K562 (cell line): ENCODE results near the gene PHPT1. TPM values are rescaled to one million over a fixed set of nuclear protein-coding genes. Genes with fewer than 3 reads are reported as not detected.

ENCODE experiments used
- BHLHE40 ChIP-seq: IDR thresholded peaks from 2 replicates; pipeline ENCODE4 v1.6.1; 2011; ENCODE audit warnings: low read length, improper control_type of control experiment
- CAMTA2 ChIP-seq: fragments of 250-450 bp; sonication (Bioruptor Pico); conservative IDR thresholded peaks from 2 replicates; pipeline ENCODE4 v1.5.1; 2022
- CXXC5 ChIP-seq: fragments of 250-450 bp; sonication (Bioruptor Pico); IDR thresholded peaks from 2 replicates; pipeline ENCODE4 v1.8.0; 2022; ENCODE audit warnings: inconsistent platforms, mild to moderate bottlenecking, moderate library complexity
- FUS ChIP-seq: fragments of 200-400 bp; formaldehyde crosslinking; optimal IDR thresholded peaks from 2 replicates; pipeline ENCODE3; 2017; ENCODE audit warnings: low read depth, low read length
- GTF2A2 ChIP-seq: IDR thresholded peaks from 2 replicates; pipeline ENCODE4 v1.6.1; 2016; ENCODE audit warnings: mild to moderate bottlenecking, missing genetic modification characterization, missing compliant biosample characterization
- HDAC1 ChIP-seq, 2 experiments: fragments of 450-650 bp; IDR thresholded peaks; 2 replicates each; pipeline ENCODE4 v1.6.1; 2016 to 2017; ENCODE audit warnings: inconsistent platforms in 1 of 2, mild to moderate bottlenecking in 1 of 2, moderate library complexity in 1 of 2
- HNRNPUL1 ChIP-seq: fragments of 200-400 bp; formaldehyde crosslinking; IDR thresholded peaks from 2 replicates; pipeline ENCODE4 v1.6.1; 2017; ENCODE audit warnings: low read length
- KLF16 ChIP-seq: IDR thresholded peaks from 2 replicates; pipeline ENCODE4 v1.6.1; 2016; ENCODE audit warnings: antibody characterized with exemption
- PHTF2 ChIP-seq: fragments of 250-450 bp; sonication (Bioruptor Pico); IDR thresholded peaks from 2 replicates; pipeline ENCODE4 v1.5.0; 2021; ENCODE audit warnings: mild to moderate bottlenecking
- PML ChIP-seq: IDR thresholded peaks from 2 replicates; pipeline ENCODE4 v1.6.1; 2012; ENCODE audit warnings: low read length, inconsistent platforms
- POLR2H ChIP-seq: IDR thresholded peaks from 2 replicates; pipeline ENCODE4 v1.6.1; 2016; ENCODE audit warnings: missing genetic modification characterization, low read depth, mild to moderate bottlenecking, control low read depth, missing compliant biosample characterization, moderate library complexity
- RBM34 ChIP-seq: fragments of 200-400 bp; formaldehyde crosslinking; IDR thresholded peaks from 2 replicates; pipeline ENCODE4 v1.6.1; 2018; ENCODE audit warnings: low read length, borderline replicate concordance; ENCODE audit not compliant: insufficient read depth
- SREBF2 ChIP-seq: sonication (generic); formaldehyde crosslinking; IDR thresholded peaks from 2 replicates; pipeline ENCODE4 v1.4.0; 2020; ENCODE audit warnings: mild to moderate bottlenecking, missing genetic modification reagents
- TCF7L2 ChIP-seq: fragments of 150-350 bp; IDR thresholded peaks from 2 replicates; pipeline ENCODE4 v1.6.1; 2016; ENCODE audit warnings: low read depth, mild to moderate bottlenecking, low read length, moderate library complexity
- ZBTB7A ChIP-seq: IDR thresholded peaks from 2 replicates; pipeline ENCODE4 v1.6.1; 2011; ENCODE audit warnings: low read depth, mild to moderate bottlenecking, low read length, moderate library complexity, borderline replicate concordance; ENCODE audit not compliant: control insufficient read depth
- ZNF140 ChIP-seq: fragments of 250-450 bp; sonication (Bioruptor Pico); IDR thresholded peaks from 2 replicates; pipeline ENCODE4 v1.8.0; 2021; ENCODE audit warnings: moderate library complexity, mild to moderate bottlenecking, inconsistent platforms
- polyA plus RNA-seq, 8 experiments: library from polyadenylated mRNA; depleted of rRNA in 4 of 8; stranded (reverse) in 5 of 8; unstranded in 3 of 8; fragments of >200 nt; fragmentation: Nextera tagmentation in 2 of 8; fragmentation: Illumina TruSeq in 1 of 8; extraction: Ambion mirVana in 2 of 8; extraction: Trizol in 1 of 8; gene quantifications; 2 replicates each; pipeline versions ENCODE4 v1.2.1 to v1.2.3, GENCODE V29; 2011 to 2014; ENCODE audit warnings: inconsistent platforms in 1 of 8, missing spikeins in 1 of 8
- total RNA-seq, 7 experiments: library from RNA; depleted of rRNA in 6 of 7; stranded (reverse); fragments of >200 nt in 6 of 7; fragmentation: Illumina TruSeq in 2 of 7; extraction: Trizol in 2 of 7; gene quantifications; 2 replicates each; pipeline versions ENCODE4 v1.2.1 to v1.2.3, GENCODE V29; 2011 to 2021; ENCODE audit warnings: low replicate concordance in 1 of 7
- TF ChIP-seq, protein P1 (sequence below): fragments of 250-450 bp; sonication (Bioruptor Pico); IDR thresholded peaks from 2 replicates; pipeline ENCODE4 v1.4.0; 2020; ENCODE audit warnings: borderline replicate concordance
- TF ChIP-seq, protein P2 (sequence below): fragments of 450-650 bp; IDR thresholded peaks from 2 replicates; pipeline ENCODE4 v1.6.1; 2016; ENCODE audit warnings: missing biosample characterization, missing genetic modification characterization
- TF ChIP-seq, protein P3 (sequence below): fragments of 450-650 bp; IDR thresholded peaks from 2 replicates; pipeline ENCODE4 v1.6.1; 2014; ENCODE audit warnings: low read depth, mild to moderate bottlenecking, moderate library complexity, borderline replicate concordance
- TF ChIP-seq, protein P4 (sequence below): fragments of 250-450 bp; sonication (Bioruptor Pico); IDR thresholded peaks from 2 replicates; pipeline ENCODE4 v1.8.0; 2022; ENCODE audit warnings: inconsistent platforms
- TF ChIP-seq, protein P5 (sequence below): fragments of 200-800 bp; sonication (Bioruptor generic); IDR thresholded peaks from 2 replicates; pipeline ENCODE4 v1.6.1; 2017; ENCODE audit warnings: missing genetic modification characterization, missing compliant biosample characterization

PHPT1 gene
- total and polyA plus RNA-seq, 9 of the 15 experiments (the other 6 are each of a cell fraction or from before 2014, with no cell fraction given), result 20.9 to 166 (median 129) TPM

DNA sequence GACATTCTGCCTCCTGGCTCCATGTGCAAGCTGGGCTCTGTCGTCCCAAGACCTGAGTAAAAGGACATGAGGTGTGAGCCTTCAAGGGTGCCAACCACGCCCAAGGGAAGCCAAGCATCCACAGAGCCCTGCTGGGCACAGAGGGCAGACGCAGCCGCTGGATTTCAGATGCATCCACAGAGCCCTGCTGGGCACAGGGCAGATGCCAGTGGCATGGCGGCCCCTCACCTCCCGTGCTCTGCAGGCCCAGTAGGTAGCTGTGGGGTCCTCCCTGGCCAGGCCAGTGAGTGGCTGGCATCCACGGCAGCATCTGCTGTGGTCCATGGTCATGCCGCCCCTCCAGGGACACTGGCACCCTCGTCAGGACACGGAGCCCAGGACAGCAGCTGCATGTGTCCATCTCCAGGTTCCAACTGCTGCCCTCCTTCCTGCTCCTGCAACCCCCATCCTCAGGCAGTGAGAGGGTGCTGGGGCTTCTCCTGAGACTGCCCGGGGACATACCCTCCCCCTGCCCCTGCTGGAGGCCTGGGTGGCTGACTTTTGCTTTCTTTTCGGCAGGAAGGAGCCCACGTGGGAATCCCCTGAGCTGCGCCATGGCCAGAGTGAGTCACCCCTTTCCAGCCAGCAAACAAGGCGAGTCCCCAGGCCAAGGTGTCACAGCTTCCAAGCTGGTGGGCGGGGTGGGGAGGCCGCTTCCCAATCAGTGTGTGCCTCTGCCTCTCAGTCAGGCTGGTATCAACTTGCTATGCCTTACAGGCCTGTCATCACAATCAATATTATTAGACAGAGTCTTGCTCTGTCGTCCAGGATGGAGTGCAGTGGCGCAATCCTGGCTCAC lies 33.1 kb downstream of the PHPT1 start (continued):
- TF ChIP-seq, protein P1, sequence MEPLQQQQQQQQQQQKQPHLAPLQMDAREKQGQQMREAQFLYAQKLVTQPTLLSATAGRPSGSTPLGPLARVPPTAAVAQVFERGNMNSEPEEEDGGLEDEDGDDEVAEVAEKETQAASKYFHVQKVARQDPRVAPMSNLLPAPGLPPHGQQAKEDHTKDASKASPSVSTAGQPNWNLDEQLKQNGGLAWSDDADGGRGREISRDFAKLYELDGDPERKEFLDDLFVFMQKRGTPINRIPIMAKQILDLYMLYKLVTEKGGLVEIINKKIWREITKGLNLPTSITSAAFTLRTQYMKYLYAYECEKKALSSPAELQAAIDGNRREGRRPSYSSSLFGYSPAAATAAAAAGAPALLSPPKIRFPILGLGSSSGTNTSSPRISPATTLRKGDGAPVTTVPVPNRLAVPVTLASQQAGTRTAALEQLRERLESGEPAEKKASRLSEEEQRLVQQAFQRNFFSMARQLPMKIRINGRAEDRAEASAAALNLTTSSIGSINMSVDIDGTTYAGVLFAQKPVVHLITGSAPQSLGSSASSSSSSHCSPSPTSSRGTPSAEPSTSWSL, result no peak
- TF ChIP-seq, protein P2, sequence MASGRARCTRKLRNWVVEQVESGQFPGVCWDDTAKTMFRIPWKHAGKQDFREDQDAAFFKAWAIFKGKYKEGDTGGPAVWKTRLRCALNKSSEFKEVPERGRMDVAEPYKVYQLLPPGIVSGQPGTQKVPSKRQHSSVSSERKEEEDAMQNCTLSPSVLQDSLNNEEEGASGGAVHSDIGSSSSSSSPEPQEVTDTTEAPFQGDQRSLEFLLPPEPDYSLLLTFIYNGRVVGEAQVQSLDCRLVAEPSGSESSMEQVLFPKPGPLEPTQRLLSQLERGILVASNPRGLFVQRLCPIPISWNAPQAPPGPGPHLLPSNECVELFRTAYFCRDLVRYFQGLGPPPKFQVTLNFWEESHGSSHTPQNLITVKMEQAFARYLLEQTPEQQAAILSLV (tag), result no peak
- no peak for TF ChIP-seq CXXC5 (CRISPR knock-in tag)
- TF ChIP-seq ZNF140, result no peak
- TF ChIP-seq, protein P3, sequence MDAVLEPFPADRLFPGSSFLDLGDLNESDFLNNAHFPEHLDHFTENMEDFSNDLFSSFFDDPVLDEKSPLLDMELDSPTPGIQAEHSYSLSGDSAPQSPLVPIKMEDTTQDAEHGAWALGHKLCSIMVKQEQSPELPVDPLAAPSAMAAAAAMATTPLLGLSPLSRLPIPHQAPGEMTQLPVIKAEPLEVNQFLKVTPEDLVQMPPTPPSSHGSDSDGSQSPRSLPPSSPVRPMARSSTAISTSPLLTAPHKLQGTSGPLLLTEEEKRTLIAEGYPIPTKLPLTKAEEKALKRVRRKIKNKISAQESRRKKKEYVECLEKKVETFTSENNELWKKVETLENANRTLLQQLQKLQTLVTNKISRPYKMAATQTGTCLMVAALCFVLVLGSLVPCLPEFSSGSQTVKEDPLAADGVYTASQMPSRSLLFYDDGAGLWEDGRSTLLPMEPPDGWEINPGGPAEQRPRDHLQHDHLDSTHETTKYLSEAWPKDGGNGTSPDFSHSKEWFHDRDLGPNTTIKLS, result no peak
- TF ChIP-seq GTF2A2, result no peak
- no peak for TF ChIP-seq PML
- TF ChIP-seq POLR2H, result no peak
- no peak for TF ChIP-seq HNRNPUL1
- no peak for TF ChIP-seq SREBF2
- 0 out of 2 replicates have a peak, but pooled peaks have one; percentile 15 for TF ChIP-seq BHLHE40
- TF ChIP-seq CAMTA2 (CRISPR knock-in tag), result no peak
- TF ChIP-seq HDAC1 (IDR thresholded peaks at IDR 0.05), result peak in 1 of 2 experiments; percentile 79; a peak in 2 of 4 replicates
- TF ChIP-seq FUS, result no peak
- TF ChIP-seq, protein P4, sequence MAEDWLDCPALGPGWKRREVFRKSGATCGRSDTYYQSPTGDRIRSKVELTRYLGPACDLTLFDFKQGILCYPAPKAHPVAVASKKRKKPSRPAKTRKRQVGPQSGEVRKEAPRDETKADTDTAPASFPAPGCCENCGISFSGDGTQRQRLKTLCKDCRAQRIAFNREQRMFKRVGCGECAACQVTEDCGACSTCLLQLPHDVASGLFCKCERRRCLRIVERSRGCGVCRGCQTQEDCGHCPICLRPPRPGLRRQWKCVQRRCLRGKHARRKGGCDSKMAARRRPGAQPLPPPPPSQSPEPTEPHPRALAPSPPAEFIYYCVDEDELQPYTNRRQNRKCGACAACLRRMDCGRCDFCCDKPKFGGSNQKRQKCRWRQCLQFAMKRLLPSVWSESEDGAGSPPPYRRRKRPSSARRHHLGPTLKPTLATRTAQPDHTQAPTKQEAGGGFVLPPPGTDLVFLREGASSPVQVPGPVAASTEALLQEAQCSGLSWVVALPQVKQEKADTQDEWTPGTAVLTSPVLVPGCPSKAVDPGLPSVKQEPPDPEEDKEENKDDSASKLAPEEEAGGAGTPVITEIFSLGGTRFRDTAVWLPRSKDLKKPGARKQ (CRISPR knock-in tag), result no peak
- TF ChIP-seq PHTF2 (CRISPR knock-in tag), result no peak
- no peak for TF ChIP-seq KLF16
- TF ChIP-seq TCF7L2, result no peak
- peak; percentile 17; the same call in 1 of the 2 replicates for TF ChIP-seq ZBTB7A
- no peak for TF ChIP-seq RBM34
- TF ChIP-seq, protein P5, sequence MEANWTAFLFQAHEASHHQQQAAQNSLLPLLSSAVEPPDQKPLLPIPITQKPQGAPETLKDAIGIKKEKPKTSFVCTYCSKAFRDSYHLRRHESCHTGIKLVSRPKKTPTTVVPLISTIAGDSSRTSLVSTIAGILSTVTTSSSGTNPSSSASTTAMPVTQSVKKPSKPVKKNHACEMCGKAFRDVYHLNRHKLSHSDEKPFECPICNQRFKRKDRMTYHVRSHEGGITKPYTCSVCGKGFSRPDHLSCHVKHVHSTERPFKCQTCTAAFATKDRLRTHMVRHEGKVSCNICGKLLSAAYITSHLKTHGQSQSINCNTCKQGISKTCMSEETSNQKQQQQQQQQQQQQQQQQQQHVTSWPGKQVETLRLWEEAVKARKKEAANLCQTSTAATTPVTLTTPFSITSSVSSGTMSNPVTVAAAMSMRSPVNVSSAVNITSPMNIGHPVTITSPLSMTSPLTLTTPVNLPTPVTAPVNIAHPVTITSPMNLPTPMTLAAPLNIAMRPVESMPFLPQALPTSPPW (CRISPR knock-in tag), result peak; percentile 35; the same call in 1 of the 2 replicates
